Endothelial cell of umbilical vein (primary cell): ENCODE data around the gene INKA2. TPM values are rescaled to one million over a fixed set of nuclear protein-coding genes. Genes with fewer than 3 reads are reported as not detected.

ENCODE experiments used
- BruUV-seq: library from RNA; stranded (reverse); fragments of 400-500 nt; replicated peaks from 2 replicates; lab custom pipeline; 2021; lab: Mats Ljungman, UMichigan
- CTCF ChIA-PET: fragments of 300-600, 350-600 bp; sonication (Branson Sonifier 250); formaldehyde crosslinking; loops from one replicate; lab custom pipeline; 2021; ENCODE audit warnings: antibody characterized with exemption, inconsistent platforms; lab: Charles Lee
- POLR2A ChIA-PET: fragments of 300-600, 350-600 bp; sonication (Branson Sonifier 250); formaldehyde crosslinking; loops from one replicate; lab custom pipeline; 2021; ENCODE audit warnings: antibody characterized with exemption, inconsistent platforms; lab: Charles Lee
- DNase-seq: peaks from one replicate; pipeline ENCODE4 v3.0.0-alpha.2; 2011; ENCODE audit warnings: low read depth, low spot score
- FAIRE-seq: peaks from 2 replicates; lab custom pipeline; 2011; peaks lifted over from hg19 to GRCh38; lab: Jason Lieb, UNC
- H2AFZ ChIP-seq: 2 replicates; pipeline ENCODE4 v1.6.0; 2012; ENCODE audit warnings: low read depth, low read length, control low read depth, inconsistent platforms
- H3K27ac ChIP-seq: 2 replicates; pipeline ENCODE4 v1.5.1; 2011; ENCODE audit warnings: low read depth, mild to moderate bottlenecking, control low read depth, low read length, moderate library complexity; ENCODE audit not compliant: insufficient read depth
- H3K27me3 ChIP-seq, 2 experiments: 2 replicates each; pipeline versions ENCODE4 v1.6.0 to v1.6.1; 2011; ENCODE audit warnings: low read length in 2 of 2, mixed read lengths in 1 of 2; ENCODE audit not compliant: control insufficient read depth in 2 of 2, insufficient read depth in 2 of 2
- H3K36me3 ChIP-seq, 2 experiments: 2 replicates in 1 of 2; 3 replicates in 1 of 2; pipeline ENCODE4 v1.5.1; 2011; ENCODE audit warnings: low read length in 2 of 2, mild to moderate bottlenecking in 1 of 2, moderate library complexity in 1 of 2; ENCODE audit not compliant: control insufficient read depth in 2 of 2, insufficient read depth in 2 of 2; ENCODE audit errors: extremely low read depth in 1 of 2
- H3K4me1 ChIP-seq: 3 replicates; pipeline ENCODE4 v1.5.1; 2011; ENCODE audit warnings: mild to moderate bottlenecking, low read length; ENCODE audit not compliant: control insufficient read depth, insufficient read depth; ENCODE audit errors: extremely low read depth
- H3K4me2 ChIP-seq: 2 replicates; pipeline ENCODE4 v1.6.1; 2011; ENCODE audit warnings: low read length, control low read depth, mixed read lengths; ENCODE audit not compliant: insufficient read depth
- H3K4me3 ChIP-seq, 3 experiments: fragments of 200-600 bp in 1 of 3; sonication (generic), shearing (Covaris generic) in 1 of 3; replicated peaks in 1 of 3; 2 replicates each; pipeline ENCODE4 v1.5.1; 2011 to 2016; ENCODE audit warnings: control low read depth in 3 of 3, low read length in 3 of 3, mild to moderate bottlenecking in 2 of 3, inconsistent platforms in 1 of 3, low read depth in 1 of 3, moderate library complexity in 1 of 3; ENCODE audit not compliant: insufficient read depth in 1 of 3
- H3K79me2 ChIP-seq: 2 replicates; pipeline ENCODE4 v1.6.0; 2012; ENCODE audit warnings: low read length, inconsistent platforms; ENCODE audit not compliant: control insufficient read depth, insufficient read depth
- H3K9ac ChIP-seq: replicated peaks from 2 replicates; pipeline ENCODE3; 2011; ENCODE audit warnings: low read length, control low read depth; ENCODE audit not compliant: insufficient read depth; ENCODE audit errors: extremely low read depth
- H3K9me1 ChIP-seq: replicated peaks from 3 replicates; pipeline ENCODE4 v1.6.0; 2011; ENCODE audit warnings: mild to moderate bottlenecking, low read length; ENCODE audit not compliant: control insufficient read depth, insufficient read depth; ENCODE audit errors: extremely low read depth
- H3K9me3 ChIP-seq: replicated peaks from 2 replicates; pipeline ENCODE4 v1.5.1; 2012; ENCODE audit warnings: low read length, inconsistent platforms; ENCODE audit not compliant: control insufficient read depth, insufficient read depth
- H4K20me1 ChIP-seq: replicated peaks from 2 replicates; pipeline ENCODE3; 2011; ENCODE audit warnings: mild to moderate bottlenecking, low read length; ENCODE audit not compliant: control insufficient read depth, insufficient read depth; ENCODE audit errors: extremely low read depth
- CTCF ChIP-seq, 2 donors: IDR thresholded peaks; 1 replicate in 1 of 2; 2 replicates in 1 of 2; pipeline ENCODE4 v1.5.1; 2011; ENCODE audit warnings: low read length in 2 of 2, mild to moderate bottlenecking in 2 of 2, moderate library complexity in 2 of 2, control low read depth in 1 of 2, inconsistent platforms in 1 of 2, low read depth in 1 of 2; ENCODE audit not compliant: insufficient read depth in 1 of 2; ENCODE audit errors: extremely low read depth in 1 of 2
- FOS ChIP-seq: IDR thresholded peaks from 2 replicates; pipeline ENCODE4 v1.6.1; 2011; ENCODE audit warnings: mild to moderate bottlenecking, low read length, moderate library complexity, borderline replicate concordance; ENCODE audit not compliant: insufficient read depth
- GATA2 ChIP-seq: IDR thresholded peaks from 2 replicates; pipeline ENCODE4 v1.7.0; 2011; ENCODE audit warnings: low read depth, mild to moderate bottlenecking, moderate library complexity, mixed read lengths, low read length; ENCODE audit not compliant: insufficient read length, insufficient read depth
- JUN ChIP-seq: IDR thresholded peaks from 2 replicates; pipeline ENCODE4 v1.6.1; 2011; ENCODE audit warnings: borderline replicate concordance, low read depth; ENCODE audit not compliant: insufficient read length, insufficient read depth
- MAX ChIP-seq: IDR thresholded peaks from 2 replicates; pipeline ENCODE4 v1.6.1; 2011; ENCODE audit not compliant: insufficient read depth, insufficient read length
- MYC ChIP-seq: IDR thresholded peaks from one replicate; pipeline ENCODE4 v1.6.1; 2011; ENCODE audit warnings: mild to moderate bottlenecking, low read depth, low read length
- POLR2AphosphoS5 ChIP-seq: IDR thresholded peaks from 2 replicates; pipeline ENCODE4 v1.6.1; 2012; ENCODE audit warnings: low read depth, mild to moderate bottlenecking, control low read depth, low read length, moderate library complexity; ENCODE audit not compliant: insufficient read depth
- dilution Hi-C: fragments of 300-500 bp; cut with MboI; formaldehyde crosslinking; loops from one replicate; pipeline ENCODE4 v1.15.0; 2019; ENCODE audit warnings: low sequenced_read_pairs; ENCODE audit not compliant: extremely low pct_ligation_motif_present
- intact Hi-C: fragments of 100-400 bp; cut with micrococcal nuclease; formaldehyde crosslinking; loops from one replicate; pipeline ENCODE4 v1.10.0; 2022
- polyA plus RNA-seq, 4 experiments: library from polyadenylated mRNA; depleted of rRNA in 3 of 4; stranded (reverse) in 3 of 4; unstranded in 1 of 4; fragments of >200 nt; gene quantifications; 2 replicates each; pipeline versions ENCODE4 v1.2.1 to v1.2.3, GENCODE V29; 2011 to 2012; ENCODE audit warnings: missing spikeins in 1 of 4
- total RNA-seq: library from RNA; stranded (reverse); gene quantifications from 2 replicates; pipeline ENCODE4 v1.2.3, GENCODE V29; 2021

Gene INKA2
- total and polyA plus RNA-seq, 2 donors (not counting 3 experiments of a cell fraction or from before 2014, with no cell fraction given) = 2.4 to 7.8 TPM

- Histone ChIP-seq H3K9me1 (no peaks in the 10 kb centered on the region), H3K9ac (no peak overlapping the region), H3K36me3 (no peaks in the 10 kb centered on the region), H3K79me2 (peaks cover 11% of the 10 kb centered on the region), H3K9me3 (no peaks in the 10 kb centered on the region), H2AFZ (no peak overlapping the region), H3K4me3 (no peak overlapping the region), H4K20me1 (no peaks in the 10 kb centered on the region), H3K27ac (no peak overlapping the region), H3K27me3 (no peaks in the 10 kb centered on the region), H3K4me2 (no peak overlapping the region), H3K4me1 (peaks cover 17% of the 10 kb centered on the region)
- intact Hi-C loops (no loop called here), dilution Hi-C loops (no loop called here)
- ChIA-PET POLR2A (no interaction called here), CTCF (interaction anchor here (0.8 to 11.1 kb wide), 6 partner anchors 14 to 270 kb away, joined by 3 to 487 read pairs (median 8); no protein-coding TSS in a partner anchor)
- BruUV-seq = no TSS peak
- FAIRE-seq (no peak), DNase-seq (no peak)
- TF ChIP-seq FOS (no peak), GATA2 (no peak), CTCF (IDR thresholded peaks at IDR 0.05; ENCODE audit: extremely low read depth in 1 of 2, insufficient read depth in 1 of 2, low read depth in 1 of 2, low read length in 2 of 2) (no peak), MAX (no peak), JUN (no peak), POLR2AphosphoS5 (no peak), MYC (no peak)
These were observed 12.8 kb upstream of the INKA2 start for GRCh38 chr1:111751906-111752575.
